ENCODE data around the gene TTC23.

TTC23 gene

GRCh38 chr15:99257107-99257750 lies 7.8 kb upstream of the TTC23 start:
- Histone ChIP-seq H3K36me3 (replicated peaks; ENCODE audit: insufficient read depth, low read length) (no peaks in the 10 kb centered on the region), H3F3A (ENCODE audit: insufficient read depth, low read length) (no peaks in the 10 kb centered on the region), H2AFZ (ENCODE audit: low read length) (no peak overlapping the region), H4K20me1 (ENCODE audit: insufficient read depth, low read length) (no peaks in the 10 kb centered on the region), H3K9ac (ENCODE audit: low read length) (no peak overlapping the region), H3K79me2 (ENCODE audit: low read length) (no peaks in the 10 kb centered on the region), H3K27me3 (replicated peaks; ENCODE audit: insufficient read depth, low read length) (no peaks in the 10 kb centered on the region), H3K9me3 (replicated peaks; ENCODE audit: insufficient read depth, low read length) (no peaks in the 10 kb centered on the region), H3K9me2 (replicated peaks; ENCODE audit: insufficient read depth, low read length) (no peaks in the 10 kb centered on the region), H3K4me1 (ENCODE audit: low read length) (peaks cover 11% of the 10 kb centered on the region), H3K4me2 (ENCODE audit: low read depth, low read length) (no peak overlapping the region), H3K4me3 (ENCODE audit: low read length) (no peak overlapping the region), H3K27ac (ENCODE audit: low read length) (no peak overlapping the region)
- no peak for TF ChIP-seq CTCF (IDR thresholded peaks at IDR 0.05; ENCODE audit: low read length)
- no peak for TF ChIP-seq EZH2 (optimal IDR thresholded peaks at IDR 0.05; ENCODE audit: low read depth, low read length)
- TF ChIP-seq EZH2phosphoT487 (IDR thresholded peaks at IDR 0.05; ENCODE audit: low read length), result no peak
- no peak for DNase-seq

- H3K79me2 ChIP-seq (ENCODE audit: low read length), result no peaks in the 10 kb centered on the region
- no peak overlapping the region for H3K4me2 ChIP-seq (ENCODE audit: low read depth, low read length)
- TF ChIP-seq EZH2 (optimal IDR thresholded peaks at IDR 0.05; ENCODE audit: low read depth, low read length), result no peak
- TF ChIP-seq CTCF (IDR thresholded peaks at IDR 0.05; ENCODE audit: low read length), result no peak
- no peak for TF ChIP-seq EZH2phosphoT487 (IDR thresholded peaks at IDR 0.05; ENCODE audit: low read length)
- DNase-seq, result no peak
- no peaks in the 10 kb centered on the region for H3F3A ChIP-seq (ENCODE audit: insufficient read depth, low read length)
- H3K9me2 ChIP-seq (replicated peaks; ENCODE audit: insufficient read depth, low read length), result no peaks in the 10 kb centered on the region
- H4K20me1 ChIP-seq (ENCODE audit: insufficient read depth, low read length), result no peaks in the 10 kb centered on the region
- no peak overlapping the region for H3K27ac ChIP-seq (ENCODE audit: low read length)
- no peaks in the 10 kb centered on the region for H3K36me3 ChIP-seq (replicated peaks; ENCODE audit: insufficient read depth, low read length)
- no peaks in the 10 kb centered on the region for H3K9me3 ChIP-seq (replicated peaks; ENCODE audit: insufficient read depth, low read length)
- H3K4me1 ChIP-seq (ENCODE audit: low read length), result peaks cover 13% of the 10 kb centered on the region
- no peak overlapping the region for H3K4me3 ChIP-seq (ENCODE audit: low read length)
- H2AFZ ChIP-seq (ENCODE audit: low read length), result no peak overlapping the region
- no peak overlapping the region for H3K9ac ChIP-seq (ENCODE audit: low read length)
- H3K27me3 ChIP-seq (replicated peaks; ENCODE audit: insufficient read depth, low read length), result no peaks in the 10 kb centered on the region
These were observed 4.2 kb upstream of the TTC23 start for GRCh38 chr15:99253381-99254090.

GRCh38 chr15:99252326-99252725 lies 2.9 kb upstream of the TTC23 start:
- no peak for DNase-seq
- TF ChIP-seq EZH2phosphoT487 (IDR thresholded peaks at IDR 0.05; ENCODE audit: low read length) (no peak), EZH2 (optimal IDR thresholded peaks at IDR 0.05; ENCODE audit: low read depth, low read length) (no peak), CTCF (IDR thresholded peaks at IDR 0.05; ENCODE audit: low read length) (no peak)
- no peaks in the 10 kb centered on the region for H4K20me1 ChIP-seq (ENCODE audit: insufficient read depth, low read length)
- peak overlapping the region; percentile 86 for H3K4me3 ChIP-seq (ENCODE audit: low read length)
- peak overlapping the region; percentile 95; the same call in 1 of the 2 replicates for H2AFZ ChIP-seq (ENCODE audit: low read length)
- H3K27ac ChIP-seq (ENCODE audit: low read length), result no peak overlapping the region
- H3K27me3 ChIP-seq (replicated peaks; ENCODE audit: insufficient read depth, low read length), result no peaks in the 10 kb centered on the region
- no peaks in the 10 kb centered on the region for H3K36me3 ChIP-seq (replicated peaks; ENCODE audit: insufficient read depth, low read length)
- H3K4me2 ChIP-seq (ENCODE audit: low read depth, low read length), result peak overlapping the region; percentile 80
- H3K9ac ChIP-seq (ENCODE audit: low read length), result peak overlapping the region; percentile 74; the same call in 1 of the 2 replicates
- no peaks in the 10 kb centered on the region for H3F3A ChIP-seq (ENCODE audit: insufficient read depth, low read length)
- H3K9me3 ChIP-seq (replicated peaks; ENCODE audit: insufficient read depth, low read length), result no peaks in the 10 kb centered on the region
- H3K9me2 ChIP-seq (replicated peaks; ENCODE audit: insufficient read depth, low read length), result no peaks in the 10 kb centered on the region
- no peaks in the 10 kb centered on the region for H3K79me2 ChIP-seq (ENCODE audit: low read length)
- peaks cover 13% of the 10 kb centered on the region for H3K4me1 ChIP-seq (ENCODE audit: low read length)

All from MM.1S (cell line).